ENCODE data around the gene HSPB6. TPM values are rescaled to one million over a fixed set of nuclear protein-coding genes. Genes with fewer than 3 reads are reported as not detected.
A peak's percentile ranks its signal among the peaks of the same experiment; 100 is the strongest.

HSPB6 gene
- total and polyA plus RNA-seq, 9 donors = 44.9 to 434 (median 232) TPM

GRCh38 chr19:35739275-35740107 lies 17.3 kb downstream of the HSPB6 start:
- 62 to 76% (median 67%) methylated on average over 29 of the region's 29 CpGs for WGBS, 3 donors
- peaks cover 6% of the 10 kb centered on the region for H3K4me1 ChIP-seq (ENCODE audit: insufficient read depth)
- H3K27me3 ChIP-seq = no peaks in the 10 kb centered on the region
- intact Hi-C loops (cut with DNase I) = no loop called here
- H3K9me3 ChIP-seq = no peaks in the 10 kb centered on the region
- DNase-seq = peak in 4 of 5 donors; percentile 28 to 64 (median 55)
- TF ChIP-seq POLR2A (IDR thresholded peaks at IDR 0.05) (no peak), EP300 (IDR thresholded peaks at IDR 0.05) (no peak), CTCF (IDR thresholded peaks at IDR 0.05) (no peak)
- peak overlapping the region; percentile 45 for H3K4me3 ChIP-seq
- no peaks in the 10 kb centered on the region for H3K36me3 ChIP-seq
- peak overlapping the region; percentile 36 to 79 for H3K27ac ChIP-seq

DNA sequence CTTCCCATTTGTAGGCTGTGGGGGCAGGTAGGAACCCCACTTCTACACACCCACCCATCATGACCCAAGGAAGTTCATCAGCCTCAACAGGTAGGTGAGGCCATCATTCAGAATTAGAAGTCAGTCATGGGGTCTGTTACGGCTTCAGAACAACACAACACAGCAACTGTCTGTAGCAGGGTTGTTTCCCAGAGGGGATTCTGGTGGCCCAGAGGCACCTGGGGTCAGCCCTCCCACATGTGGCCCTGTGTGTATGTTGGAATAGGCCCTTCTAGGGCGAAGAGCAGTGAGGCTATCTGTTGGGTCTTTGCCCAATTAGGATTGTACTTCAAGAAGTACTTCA lies 18.0 kb downstream of the HSPB6 start:
- Histone ChIP-seq H3K36me3 (no peaks in the 10 kb centered on the region), H3K27ac (no peak overlapping the region), H3K4me1 (ENCODE audit: insufficient read depth) (peaks cover 6% of the 10 kb centered on the region), H3K4me3 (no peak overlapping the region), H3K27me3 (no peaks in the 10 kb centered on the region), H3K9me3 (no peaks in the 10 kb centered on the region)
- WGBS, 3 donors = 76 to 82% (median 78%) methylated on average over 2 of the region's 2 CpGs
- intact Hi-C loops (cut with DNase I) = no loop called here
- DNase-seq = peak in 1 of 5 donors; percentile 11
- no peak for TF ChIP-seq CTCF (IDR thresholded peaks at IDR 0.05)
- TF ChIP-seq POLR2A (IDR thresholded peaks at IDR 0.05) = no peak
- TF ChIP-seq EP300 (IDR thresholded peaks at IDR 0.05) = no peak

- Histone ChIP-seq H3K4me1 (ENCODE audit: insufficient read depth) (peaks cover 6% of the 10 kb centered on the region), H3K27me3 (no peaks in the 10 kb centered on the region), H3K9me3 (no peaks in the 10 kb centered on the region), H3K4me3 (no peak overlapping the region), H3K36me3 (no peaks in the 10 kb centered on the region), H3K27ac (no peak overlapping the region)
- TF ChIP-seq POLR2A (IDR thresholded peaks at IDR 0.05) = no peak
- no peak for TF ChIP-seq EP300 (IDR thresholded peaks at IDR 0.05)
- TF ChIP-seq CTCF (IDR thresholded peaks at IDR 0.05) = no peak
- peak in 1 of 5 donors; percentile 37 for DNase-seq
- WGBS, 3 donors = 85 to 86% (median 85%) methylated on average over 37 of the region's 37 CpGs
- intact Hi-C loops (cut with DNase I) = no loop called here
Observed at GRCh38 chr19:35738021-35738886, 18.6 kb downstream of the HSPB6 start.

DNA sequence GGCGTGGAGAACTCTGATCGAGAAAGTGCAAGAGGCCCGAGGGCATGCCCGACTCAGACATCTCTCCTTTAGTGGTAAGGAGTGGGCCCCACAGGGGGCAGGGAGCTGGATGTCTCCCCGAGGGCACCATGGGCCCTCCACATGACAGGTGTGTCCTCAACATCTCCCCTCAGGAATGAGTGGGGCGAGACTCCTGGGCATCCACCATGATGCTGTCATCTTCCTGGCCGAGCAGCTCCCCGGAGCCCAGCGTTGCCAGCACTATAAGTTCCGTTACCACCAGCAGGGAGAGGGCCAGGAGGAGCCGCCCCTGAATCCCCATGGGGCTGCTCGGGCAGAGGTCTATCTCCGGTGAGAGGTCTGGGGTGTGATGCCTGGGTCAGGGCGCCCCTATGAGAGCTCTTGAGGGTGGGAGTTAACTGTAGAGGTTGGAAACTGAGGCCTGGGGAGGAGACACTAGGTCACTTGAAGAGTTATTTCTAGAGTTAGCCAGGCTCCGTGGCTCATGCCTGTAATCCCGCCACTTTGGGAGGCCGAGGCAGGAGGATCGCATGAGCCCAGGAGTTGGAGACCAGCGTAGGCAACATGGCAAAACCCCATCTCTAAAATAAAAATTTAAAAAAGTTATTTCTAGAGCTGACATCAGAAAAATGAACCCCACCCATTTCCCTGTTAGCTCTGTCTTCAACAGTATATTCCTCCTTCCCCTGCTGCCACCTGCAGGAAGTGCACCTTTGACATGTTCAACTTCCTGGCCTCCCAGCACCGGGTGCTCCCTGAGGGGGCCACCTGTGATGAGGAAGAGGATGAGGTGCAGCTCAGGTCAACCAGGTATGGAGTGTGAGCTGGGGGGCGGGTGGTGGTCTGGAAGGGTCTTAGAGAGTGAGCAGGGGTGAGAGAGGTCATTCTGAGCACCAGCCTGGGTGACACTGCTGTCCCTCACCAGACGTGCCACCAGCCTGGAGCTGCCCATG lies 19.6 kb downstream of the HSPB6 start:
- H3K36me3 ChIP-seq = no peaks in the 10 kb centered on the region
- TF ChIP-seq CTCF (IDR thresholded peaks at IDR 0.05) = no peak
- no peak for TF ChIP-seq POLR2A (IDR thresholded peaks at IDR 0.05)
- no peak for TF ChIP-seq EP300 (IDR thresholded peaks at IDR 0.05)
- DNase-seq = peak in 2 of 5 donors; percentile 25 to 26
- no peak overlapping the region for H3K4me3 ChIP-seq
- intact Hi-C loops (cut with DNase I) = no loop called here
- no peak overlapping the region for H3K27ac ChIP-seq
- H3K4me1 ChIP-seq (ENCODE audit: insufficient read depth) = peaks cover 6% of the 10 kb centered on the region
- 83 to 90% (median 85%) methylated on average over 22 of the region's 22 CpGs for WGBS, 3 donors
- H3K27me3 ChIP-seq = no peaks in the 10 kb centered on the region
- H3K9me3 ChIP-seq = no peaks in the 10 kb centered on the region

Measured in ovary (tissue), 9 donors.